Measurements from ENCODE around the gene MYLK4.
"Not testable (repeated sequence)": the region's sequence is repeated elsewhere in the genome, so short reads cannot be mapped to it uniquely, and the experiment has no call there.

MYLK4 gene

GRCh38 chr6:2780102-2780737 lies 29.5 kb upstream of the MYLK4 start:
- no peak for DNase-seq (ENCODE audit: low read depth in 2 of 2)

GRCh38 chr6:2777249-2777648 lies 26.5 kb upstream of the MYLK4 start:
- no peak for DNase-seq (ENCODE audit: low read depth in 2 of 2)

- no peak for DNase-seq (ENCODE audit: low read depth in 2 of 2)
Observed at GRCh38 chr6:2775003-2775402, 24.3 kb upstream of the MYLK4 start.

- DNase-seq (ENCODE audit: low read depth in 2 of 2), result no peak
Observed at GRCh38 chr6:2773449-2773848, 22.7 kb upstream of the MYLK4 start.

- DNase-seq (ENCODE audit: low read depth in 2 of 2), result no peak
Observed at GRCh38 chr6:2772840-2773239, 22.1 kb upstream of the MYLK4 start.

GRCh38 chr6:2771079-2771478 lies 20.4 kb upstream of the MYLK4 start:
- DNase-seq (ENCODE audit: low read depth in 2 of 2), result no peak

GRCh38 chr6:2770171-2770570 lies 19.4 kb upstream of the MYLK4 start:
- no peak for DNase-seq (ENCODE audit: low read depth in 2 of 2)

- no peak for DNase-seq (ENCODE audit: low read depth in 2 of 2)
Observed at GRCh38 chr6:2768696-2769095, 18.0 kb upstream of the MYLK4 start.

- no peak for DNase-seq (ENCODE audit: low read depth in 2 of 2)
Observed at GRCh38 chr6:2767657-2768524, 17.2 kb upstream of the MYLK4 start.

- no peak for DNase-seq (ENCODE audit: low read depth in 2 of 2)
Observed at GRCh38 chr6:2766767-2767656, 16.3 kb upstream of the MYLK4 start.

- DNase-seq (ENCODE audit: low read depth in 2 of 2), result no peak
Observed at GRCh38 chr6:2765896-2766766, 15.4 kb upstream of the MYLK4 start.

GRCh38 chr6:2765166-2765895 lies 14.6 kb upstream of the MYLK4 start, which contains the start of gene WRNIP1:
WRNIP1 (plus strand) TSS chr6:2765393; CDS start chr6:2765623, 230 bp downstream.
- DNase-seq (ENCODE audit: low read depth in 2 of 2), result peak; percentile 87 to 91

GRCh38 chr6:2764610-2765165 lies 14.0 kb upstream of the MYLK4 start:
- peak in 1 of 2 donors; percentile 21 for DNase-seq (ENCODE audit: low read depth in 2 of 2)

GRCh38 chr6:2763876-2764540 lies 13.3 kb upstream of the MYLK4 start:
- DNase-seq (ENCODE audit: low read depth in 2 of 2), result no peak

GRCh38 chr6:2763345-2763841 lies 12.7 kb upstream of the MYLK4 start:
- no peak for DNase-seq (ENCODE audit: low read depth in 2 of 2)

- not testable (repeated sequence) for DNase-seq (ENCODE audit: low read depth in 2 of 2)
Observed at GRCh38 chr6:2762868-2763267, 12.1 kb upstream of the MYLK4 start.

GRCh38 chr6:2760882-2761842 lies 10.4 kb upstream of the MYLK4 start:
- DNase-seq (ENCODE audit: low read depth in 2 of 2), result no peak

- DNase-seq (ENCODE audit: low read depth in 2 of 2), result no peak
Observed at GRCh38 chr6:2758980-2759379, 8.3 kb upstream of the MYLK4 start.
